ENCODE measurements around the gene SH3GLB2.

SH3GLB2 gene

DNA sequence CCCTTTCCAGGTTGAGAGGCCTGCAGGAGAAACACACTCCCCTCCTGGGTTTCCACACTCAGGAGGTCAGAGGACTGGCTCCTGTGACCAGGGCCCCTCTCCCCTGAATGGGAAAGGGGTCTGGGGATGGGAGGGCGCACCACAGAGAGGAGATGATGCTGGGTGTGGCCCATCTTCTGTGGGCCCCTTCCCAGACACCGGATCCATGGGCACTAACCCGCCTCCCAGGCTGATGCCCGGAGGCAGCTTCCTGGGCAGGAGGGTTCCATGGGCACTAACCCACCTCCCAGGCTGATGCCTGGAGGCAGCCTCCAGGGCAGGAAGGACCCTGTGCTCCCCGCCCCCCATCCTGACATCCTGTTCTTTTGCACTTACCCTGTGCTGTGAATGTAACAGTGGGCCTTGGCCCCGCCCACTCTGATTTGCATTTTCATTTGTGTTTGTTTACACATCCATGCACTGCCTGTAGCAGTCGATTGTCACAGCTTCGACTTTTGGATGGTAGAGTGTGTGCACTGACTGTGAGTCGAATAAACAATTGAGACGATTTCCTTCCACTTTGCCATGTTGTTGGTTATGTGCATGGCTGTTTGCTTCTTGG is 43.5 kb upstream of the SH3GLB2 start:
- no peak overlapping the region for H3K4me3 ChIP-seq (ENCODE audit: low read length)
- TF ChIP-seq, protein P1, sequence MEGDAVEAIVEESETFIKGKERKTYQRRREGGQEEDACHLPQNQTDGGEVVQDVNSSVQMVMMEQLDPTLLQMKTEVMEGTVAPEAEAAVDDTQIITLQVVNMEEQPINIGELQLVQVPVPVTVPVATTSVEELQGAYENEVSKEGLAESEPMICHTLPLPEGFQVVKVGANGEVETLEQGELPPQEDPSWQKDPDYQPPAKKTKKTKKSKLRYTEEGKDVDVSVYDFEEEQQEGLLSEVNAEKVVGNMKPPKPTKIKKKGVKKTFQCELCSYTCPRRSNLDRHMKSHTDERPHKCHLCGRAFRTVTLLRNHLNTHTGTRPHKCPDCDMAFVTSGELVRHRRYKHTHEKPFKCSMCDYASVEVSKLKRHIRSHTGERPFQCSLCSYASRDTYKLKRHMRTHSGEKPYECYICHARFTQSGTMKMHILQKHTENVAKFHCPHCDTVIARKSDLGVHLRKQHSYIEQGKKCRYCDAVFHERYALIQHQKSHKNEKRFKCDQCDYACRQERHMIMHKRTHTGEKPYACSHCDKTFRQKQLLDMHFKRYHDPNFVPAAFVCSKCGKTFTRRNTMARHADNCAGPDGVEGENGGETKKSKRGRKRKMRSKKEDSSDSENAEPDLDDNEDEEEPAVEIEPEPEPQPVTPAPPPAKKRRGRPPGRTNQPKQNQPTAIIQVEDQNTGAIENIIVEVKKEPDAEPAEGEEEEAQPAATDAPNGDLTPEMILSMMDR (conservative IDR thresholded peaks at IDR 0.05; ENCODE audit: low read length) = no peak
- DNase-seq (ENCODE audit: low read depth) = no peak

DNA sequence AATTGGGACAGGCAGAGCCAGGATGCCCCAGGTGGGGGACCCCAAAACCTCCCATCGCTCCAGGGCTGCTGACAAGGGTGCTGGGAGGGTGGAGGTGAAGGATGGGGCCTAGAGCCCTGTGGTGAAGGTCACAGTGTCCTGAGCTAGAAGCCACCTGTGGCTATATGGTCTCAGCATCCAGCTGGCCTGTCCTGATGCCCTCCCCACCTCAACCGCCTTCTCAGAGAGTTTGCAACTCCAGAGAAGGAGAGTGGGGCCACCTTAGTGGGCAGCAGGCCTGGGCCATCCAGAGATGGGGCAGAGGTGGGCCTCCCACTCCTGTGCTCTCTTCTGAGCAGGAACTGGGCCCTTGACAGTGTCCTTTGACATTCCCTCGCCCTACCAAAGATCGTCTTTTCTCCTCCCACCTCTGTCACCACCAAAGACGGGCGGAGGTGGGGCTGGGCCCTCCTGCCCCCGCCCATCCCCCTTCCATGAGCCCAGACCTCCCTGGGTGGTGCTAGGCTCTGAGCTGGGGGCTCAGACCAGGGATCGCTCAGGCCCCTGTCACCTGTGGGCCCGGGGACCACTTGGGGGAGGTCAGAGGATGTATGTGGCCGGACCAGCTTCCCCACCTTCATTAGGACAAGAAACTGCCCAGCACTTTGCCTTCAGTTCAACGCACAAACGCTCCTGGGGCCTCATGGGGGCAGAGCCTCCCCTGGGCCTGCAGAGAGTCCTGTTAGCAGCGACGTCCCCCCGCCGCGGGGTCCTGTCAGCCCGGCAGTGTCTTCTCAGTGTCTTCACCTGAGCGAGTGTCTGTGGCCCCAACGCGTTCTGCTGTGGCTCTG is 42.8 kb upstream of the SH3GLB2 start:
- TF ChIP-seq, protein P1 (conservative IDR thresholded peaks at IDR 0.05; ENCODE audit: low read length) = no peak
- H3K4me3 ChIP-seq (ENCODE audit: low read length) = no peak overlapping the region
- DNase-seq (ENCODE audit: low read depth) = no peak

DNA sequence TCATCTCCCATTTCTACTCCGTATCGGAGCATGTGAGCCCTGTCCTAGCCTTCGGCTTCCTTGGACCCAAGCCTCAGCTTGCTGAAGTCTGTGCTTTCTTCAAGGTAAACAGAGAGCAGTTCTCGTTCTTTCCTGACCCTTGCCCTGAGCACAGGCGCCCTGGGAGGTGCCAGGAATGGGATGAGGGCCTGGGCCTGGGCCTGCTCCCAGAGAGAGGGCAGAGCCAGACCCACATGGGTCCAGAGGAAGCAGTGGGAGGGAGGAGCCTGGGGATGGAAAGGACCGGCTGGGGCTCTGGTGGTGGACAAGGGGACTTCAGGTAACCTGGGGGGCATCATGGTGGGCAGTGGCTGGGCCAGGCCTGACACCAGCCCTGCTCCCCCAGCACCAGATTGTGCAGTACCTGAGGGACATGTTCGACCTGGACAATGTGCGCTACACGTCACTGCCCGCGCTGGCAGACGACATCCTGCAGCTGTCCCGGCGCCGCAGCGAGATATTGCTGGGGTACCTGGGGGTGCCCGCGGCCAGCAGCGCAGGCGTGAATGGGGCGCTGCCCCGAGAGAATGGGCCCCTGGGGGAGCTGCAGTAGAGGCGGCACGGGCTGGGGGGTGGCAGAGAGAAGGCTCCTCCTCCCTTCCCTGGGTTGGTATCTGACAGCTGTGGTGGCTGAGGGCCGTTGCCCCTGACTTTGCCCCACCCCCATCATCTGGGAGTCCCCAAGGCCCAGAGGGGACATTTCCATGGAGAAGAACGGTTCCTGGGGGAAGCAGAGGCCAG is 41.9 kb upstream of the SH3GLB2 start:
- H3K4me3 ChIP-seq (ENCODE audit: low read length) = no peak overlapping the region
- TF ChIP-seq, protein P1 (conservative IDR thresholded peaks at IDR 0.05; ENCODE audit: low read length) = no peak
- no peak for DNase-seq (ENCODE audit: low read depth)

DNA sequence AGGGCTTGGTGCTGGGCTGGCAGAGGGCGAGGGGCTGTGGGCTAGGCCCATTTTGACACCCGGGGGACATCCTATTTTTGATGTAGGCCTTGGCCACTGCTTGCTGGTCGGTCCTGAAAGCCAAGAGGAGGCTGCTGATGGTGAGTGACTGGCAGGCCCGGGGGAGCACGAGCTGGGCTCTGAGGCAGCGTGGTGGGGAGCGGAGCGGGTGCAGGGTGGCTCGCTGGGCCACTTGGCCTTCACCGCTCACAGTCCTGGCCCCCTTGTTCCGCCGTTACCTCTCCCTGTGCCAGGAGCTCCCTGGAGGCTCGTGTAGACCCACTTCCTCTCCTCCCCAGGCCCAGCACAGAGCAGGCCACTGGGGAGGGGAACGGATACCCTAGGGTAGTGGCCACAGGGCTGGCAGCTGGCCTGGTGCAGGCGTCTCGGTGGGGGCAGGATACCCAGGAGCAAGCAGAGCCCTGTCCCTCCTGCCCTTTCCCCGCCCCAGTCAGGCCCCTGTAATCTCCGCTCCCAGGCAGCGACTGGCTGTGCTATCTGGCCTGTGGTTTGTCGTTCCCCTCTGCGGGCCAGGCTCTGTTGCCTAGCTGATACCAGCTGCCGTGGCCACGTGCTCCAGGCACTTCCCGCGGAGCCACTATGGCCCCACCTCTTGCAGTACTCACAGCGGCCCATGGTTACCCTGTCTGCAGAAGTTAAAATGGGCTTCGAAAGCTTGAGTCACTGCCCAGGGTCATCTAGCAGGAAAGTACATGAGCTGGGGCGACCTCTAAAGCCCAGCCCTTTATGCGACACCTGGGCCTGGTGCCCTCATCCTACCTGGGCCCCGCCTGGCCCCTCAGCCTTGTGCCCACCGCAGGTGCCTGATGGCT is 41.1 kb upstream of the SH3GLB2 start:
- DNase-seq (ENCODE audit: low read depth) = no peak
- H3K4me3 ChIP-seq (ENCODE audit: low read length) = no peak overlapping the region
- TF ChIP-seq, protein P1 (conservative IDR thresholded peaks at IDR 0.05; ENCODE audit: low read length) = no peak

DNA sequence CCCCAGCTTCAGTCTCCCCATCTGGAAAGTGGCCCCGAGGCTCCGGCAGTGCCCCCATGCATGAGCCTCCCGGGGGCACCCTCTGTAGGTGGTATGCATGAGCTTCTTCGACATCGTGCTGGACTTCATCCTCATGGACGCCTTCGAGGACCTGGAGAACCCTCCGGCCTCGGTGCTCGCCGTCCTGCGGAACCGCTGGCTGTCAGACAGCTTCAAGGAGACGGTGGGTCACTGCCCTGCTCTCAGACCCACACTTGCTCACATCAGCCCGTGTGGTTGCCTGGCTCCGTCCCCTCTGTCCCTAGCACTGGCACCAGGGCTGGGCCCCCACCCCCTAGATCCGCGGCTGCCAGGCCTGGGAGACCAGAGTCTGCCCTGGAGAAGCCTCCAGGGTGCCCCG is 40.0 kb upstream of the SH3GLB2 start:
- TF ChIP-seq, protein P1 (conservative IDR thresholded peaks at IDR 0.05; ENCODE audit: low read length) = no peak
- DNase-seq (ENCODE audit: low read depth) = no peak
- H3K4me3 ChIP-seq (ENCODE audit: low read length) = no peak overlapping the region

DNA sequence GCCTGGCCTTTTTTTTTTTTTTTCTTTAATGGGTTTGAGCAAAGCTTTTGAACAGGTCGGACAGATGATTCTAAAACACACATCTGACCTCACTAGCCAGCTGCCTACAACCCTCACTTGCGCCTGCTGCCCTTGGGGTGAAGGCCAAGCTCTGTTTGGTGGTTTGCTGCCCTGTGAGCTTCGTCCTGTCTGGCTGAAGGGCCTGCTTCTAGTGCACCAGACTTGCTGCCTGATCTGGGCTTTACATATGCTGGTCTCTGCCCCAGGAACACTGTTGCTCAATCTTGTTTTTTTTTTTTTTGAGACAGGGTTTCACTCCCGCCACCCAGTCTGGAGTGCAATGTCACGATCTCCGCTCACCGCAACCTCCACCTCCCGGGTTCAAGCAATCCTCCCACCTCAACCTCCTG is 36.4 kb upstream of the SH3GLB2 start:
- TF ChIP-seq, protein P1 (conservative IDR thresholded peaks at IDR 0.05; ENCODE audit: low read length) = no peak
- no peak for DNase-seq (ENCODE audit: low read depth)
- no peak overlapping the region for H3K4me3 ChIP-seq (ENCODE audit: low read length)

All from AG10803 (cell line).